GM21390 (cell line): ENCODE data around the gene CDK18.
"Not testable (repeated sequence)": the region's sequence is repeated elsewhere in the genome, so short reads cannot be mapped to it uniquely, and the experiment has no call there.

Experiments
- ATAC-seq: cut with Tn5 transposase; IDR thresholded peaks from one replicate; pipeline ENCODE4 v1.9.1; 2021; ENCODE audit not compliant: unreplicated experiment

The CDK18 gene

DNA sequence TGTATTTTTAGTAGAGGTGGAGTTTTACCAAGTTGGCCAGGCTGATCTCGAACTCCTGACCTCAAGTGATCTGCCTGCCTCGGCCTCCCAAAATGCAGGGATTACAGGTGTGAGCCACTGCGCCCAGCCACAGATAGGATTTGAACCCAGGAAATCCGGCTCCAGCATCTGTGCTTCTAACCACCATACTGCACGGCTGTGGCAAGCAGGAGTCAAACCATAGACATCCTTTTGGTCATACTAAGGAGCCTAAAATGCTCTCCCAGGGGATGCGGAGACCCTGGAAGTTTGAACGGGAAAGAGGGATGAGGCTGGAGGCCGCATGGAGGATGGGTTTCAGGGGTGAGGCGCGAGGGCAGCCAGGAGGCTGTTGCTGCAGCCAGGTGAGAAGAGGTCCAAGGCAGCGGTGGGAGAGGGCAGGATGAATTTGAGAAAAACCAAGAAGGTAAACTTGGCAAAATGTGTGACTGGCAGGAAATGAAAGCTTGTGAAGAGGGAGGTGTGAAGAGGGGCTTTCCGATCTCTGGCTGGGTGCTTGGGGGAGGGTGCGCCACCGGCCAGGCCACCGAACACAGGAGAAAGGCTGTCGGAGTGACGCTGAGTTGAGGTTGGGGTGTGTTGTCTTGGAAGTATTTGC is 24.0 kb upstream of the CDK18 start:
- no peak for ATAC-seq

- no peak for ATAC-seq
These were observed 23.3 kb upstream of the CDK18 start for GRCh38 chr1:205481218-205481617.

GRCh38 chr1:205481629-205482151 is 22.8 kb upstream of the CDK18 start:
- ATAC-seq: no peak

DNA sequence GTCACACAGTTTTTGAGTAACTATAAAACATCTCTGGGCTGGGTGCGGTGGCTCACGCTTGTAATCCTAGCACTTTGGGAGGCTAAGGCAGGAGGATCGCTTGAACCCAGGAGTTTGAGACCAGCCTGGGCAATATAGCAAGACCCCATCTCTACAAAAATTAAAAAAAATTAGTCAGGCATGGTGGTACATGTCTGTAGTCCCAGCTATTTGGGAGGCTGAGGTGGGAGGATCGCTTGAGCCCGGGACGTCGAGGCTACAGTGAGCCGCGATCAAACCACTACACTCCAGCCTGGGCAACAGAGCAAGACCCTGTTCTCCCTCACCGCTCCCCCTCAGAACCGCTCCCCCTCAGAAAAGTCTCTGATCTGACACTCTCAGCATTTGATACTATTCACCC is 21.9 kb upstream of the CDK18 start:
- ATAC-seq: not testable (repeated sequence)

DNA sequence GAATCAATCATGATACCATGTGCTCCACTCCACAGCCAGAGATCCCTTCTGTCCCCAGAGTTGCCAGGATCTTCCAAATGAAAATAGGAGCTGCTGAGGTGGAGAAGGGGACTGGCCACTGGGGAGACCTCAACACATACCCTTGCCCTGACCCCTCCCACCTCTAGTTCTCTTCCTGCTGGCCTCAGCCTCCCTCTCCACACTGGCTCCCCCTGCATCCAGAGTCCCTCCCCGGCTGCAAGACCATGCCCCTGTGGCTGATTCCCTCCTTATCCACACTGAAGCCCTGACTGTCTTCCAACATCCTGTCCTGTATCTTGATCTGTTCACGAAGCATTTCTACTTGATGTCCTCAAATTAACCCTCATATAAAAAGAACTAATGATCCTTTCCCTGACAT is 21.1 kb upstream of the CDK18 start:
- ATAC-seq: no peak

DNA sequence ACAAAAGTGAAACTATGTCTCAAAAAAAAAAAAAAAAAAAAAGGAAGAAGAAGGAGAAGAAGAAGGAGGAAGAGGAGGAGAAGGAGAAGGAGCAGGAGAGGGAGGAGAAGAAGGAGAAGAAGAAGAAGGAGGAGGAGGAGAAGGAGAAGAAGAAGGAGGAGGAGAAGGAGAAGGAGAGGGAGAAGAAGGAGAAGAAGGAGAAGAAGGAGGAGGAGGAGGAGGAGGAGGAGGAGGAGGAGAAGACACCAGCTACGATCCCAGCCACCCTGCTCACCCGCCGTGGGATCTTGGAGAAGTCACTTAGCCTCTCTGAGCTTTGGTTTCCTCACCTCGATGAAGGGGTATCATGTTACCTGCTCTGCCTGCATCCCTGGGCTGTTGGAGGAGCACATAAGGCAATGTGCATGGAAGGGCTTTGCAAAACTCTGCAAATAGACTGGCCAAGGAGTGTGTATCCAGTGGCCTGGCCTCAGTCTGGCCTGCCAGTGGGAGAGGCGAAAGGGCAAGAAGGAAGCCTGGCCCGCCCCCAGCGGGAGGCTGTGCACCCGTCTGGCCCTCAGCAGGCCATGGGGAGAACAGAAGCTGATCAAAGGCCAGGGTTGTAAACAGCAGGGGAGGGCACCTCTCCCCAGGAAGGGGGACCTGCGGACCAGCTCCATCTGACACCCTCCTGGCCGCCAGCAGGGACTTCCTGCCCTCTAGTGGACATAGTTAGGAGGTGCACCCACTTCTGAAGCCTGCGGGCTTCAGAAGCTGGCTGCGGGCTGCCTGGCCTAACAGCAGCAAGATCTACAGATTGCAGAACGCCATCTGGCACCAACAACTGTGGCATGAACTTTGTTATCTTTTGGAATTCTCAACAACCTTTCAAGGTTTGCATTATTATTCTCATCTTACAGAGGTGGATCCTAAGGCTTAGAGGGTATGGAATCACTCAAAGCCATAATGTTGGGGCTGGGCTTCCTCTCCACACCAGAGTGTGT is 19.2 kb upstream of the CDK18 start:
- ATAC-seq: no peak

GRCh38 chr1:205486258-205486657 is 18.2 kb upstream of the CDK18 start:
- no peak for ATAC-seq

DNA sequence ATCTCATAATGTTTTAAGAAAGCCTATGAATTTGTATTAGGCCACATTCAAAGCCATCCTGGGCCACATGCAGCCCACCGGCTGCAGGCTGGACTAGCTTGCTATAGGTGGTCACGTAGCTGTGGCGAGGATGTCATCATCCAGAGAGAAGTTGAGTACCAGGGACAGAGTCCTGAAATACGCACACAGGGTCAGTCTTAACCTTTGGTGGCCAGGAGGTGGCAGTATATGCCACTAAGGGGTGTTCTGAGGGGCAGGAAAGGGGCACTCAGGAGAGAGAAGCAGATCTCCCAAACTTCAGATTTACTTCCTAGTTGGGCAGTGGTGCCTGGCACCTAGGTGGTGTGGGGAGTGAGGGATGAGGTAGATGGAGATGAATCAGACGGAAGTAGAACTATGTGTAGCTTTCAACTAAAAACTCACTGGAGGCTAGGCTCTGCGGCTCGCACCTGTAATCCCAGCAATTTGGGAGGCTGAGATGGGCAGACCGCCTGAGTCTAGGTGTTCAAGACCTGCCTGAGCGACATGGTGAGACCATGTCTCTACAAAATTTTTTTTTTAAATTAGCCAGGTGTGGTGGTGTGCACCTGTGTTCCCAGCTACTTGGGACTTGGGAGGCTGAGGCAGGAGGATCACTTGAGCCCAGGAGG is 16.3 kb upstream of the CDK18 start:
- no peak for ATAC-seq

DNA sequence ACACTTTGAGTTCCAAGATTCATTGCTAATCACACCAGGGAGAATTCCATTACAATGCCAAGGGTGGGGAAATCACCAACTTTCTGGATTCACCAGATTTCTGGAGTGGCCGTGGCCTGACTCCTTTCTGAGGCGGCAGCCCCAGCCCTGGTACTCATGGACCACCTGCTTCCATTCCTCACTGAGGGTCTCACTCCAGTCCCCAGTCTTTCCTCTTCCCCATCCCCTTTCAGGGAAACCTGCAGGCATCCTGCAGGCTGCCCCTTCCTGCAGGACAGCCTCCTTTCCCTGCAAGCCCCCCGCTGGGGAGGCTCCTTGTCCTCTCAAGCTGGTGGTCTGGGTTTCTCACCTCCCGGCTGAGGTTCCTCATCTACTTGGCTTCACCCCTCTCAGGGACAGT is 12.7 kb upstream of the CDK18 start:
- no peak for ATAC-seq

DNA sequence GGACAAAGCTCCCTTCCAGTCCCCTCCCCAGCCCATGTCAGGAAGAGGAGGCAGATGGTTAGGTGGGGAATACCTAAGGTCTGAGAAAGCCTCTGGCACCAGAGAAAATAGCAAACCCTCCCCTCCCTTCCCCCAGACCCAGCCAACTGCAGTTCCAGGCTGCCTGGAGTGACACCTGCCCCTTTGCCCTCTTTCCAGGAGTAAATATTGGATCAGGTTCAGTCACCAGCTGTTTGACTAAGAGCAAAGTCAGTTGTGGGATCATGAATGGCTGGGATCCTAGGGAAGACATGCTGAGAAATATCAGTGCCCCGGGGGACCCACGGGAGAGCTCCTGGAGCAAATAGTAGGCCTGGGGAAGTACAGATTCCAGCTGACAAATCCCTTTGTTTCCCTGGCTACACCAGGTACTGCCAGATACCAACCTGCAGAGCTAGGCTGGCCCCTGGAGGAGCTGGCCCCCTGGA is 12.2 kb upstream of the CDK18 start:
- ATAC-seq: no peak

- ATAC-seq: no peak
These were observed 11.7 kb upstream of the CDK18 start for GRCh38 chr1:205492774-205493173.

- no peak for ATAC-seq
These were observed 11.0 kb upstream of the CDK18 start for GRCh38 chr1:205493241-205494085.

- ATAC-seq: no peak
These were observed 10.4 kb upstream of the CDK18 start for GRCh38 chr1:205494115-205494514.

DNA sequence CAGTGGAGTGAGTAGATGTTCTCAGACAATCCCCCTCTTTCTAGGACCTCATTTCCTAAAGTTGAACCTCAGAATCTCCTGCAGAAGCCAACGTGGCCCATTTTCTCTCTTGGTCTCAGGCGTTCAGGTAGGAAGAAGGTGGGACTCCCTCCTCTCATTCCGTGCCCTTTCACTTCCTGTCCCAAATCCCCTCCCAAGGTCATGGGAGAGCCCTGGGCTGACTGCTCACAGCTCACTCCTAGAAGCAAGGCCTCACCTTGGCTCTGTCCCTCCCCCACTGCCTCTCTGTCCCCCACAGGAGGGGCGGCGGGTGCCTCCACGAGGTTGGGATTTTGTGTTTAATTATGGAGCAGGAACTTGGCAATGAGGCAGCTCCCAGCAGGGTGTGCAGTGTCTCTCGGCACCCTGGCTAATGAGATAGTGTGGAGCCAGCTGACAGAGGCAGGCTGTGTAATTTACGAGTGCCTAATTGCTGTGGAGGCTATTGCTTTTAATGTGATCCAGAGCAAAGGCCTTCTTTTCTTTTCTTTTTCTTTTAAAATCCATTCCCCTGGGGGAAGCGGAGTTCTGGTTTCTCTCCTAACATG is 9.1 kb upstream of the CDK18 start:
- no peak for ATAC-seq

DNA sequence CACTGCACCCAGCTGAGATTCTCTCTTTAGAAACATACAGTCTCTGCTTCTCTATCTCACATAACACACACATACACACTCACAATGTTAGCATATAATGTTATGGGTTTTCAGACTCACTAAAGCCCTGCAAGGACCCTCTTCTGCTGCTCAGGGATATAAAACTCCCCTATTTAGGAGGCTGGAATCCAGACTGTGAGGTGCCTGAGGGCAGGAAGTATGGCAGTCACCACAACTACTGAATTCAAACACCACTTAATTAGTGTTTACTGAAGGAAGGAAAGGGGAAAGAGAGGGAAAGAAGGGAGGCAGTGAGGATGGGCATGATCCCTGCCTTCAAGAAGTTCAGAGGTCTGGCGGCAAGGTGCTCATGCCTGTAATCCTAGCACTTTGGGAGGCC is 7.8 kb upstream of the CDK18 start:
- ATAC-seq: no peak

- no peak for ATAC-seq
These were observed 7.1 kb upstream of the CDK18 start for GRCh38 chr1:205497351-205497750.

DNA sequence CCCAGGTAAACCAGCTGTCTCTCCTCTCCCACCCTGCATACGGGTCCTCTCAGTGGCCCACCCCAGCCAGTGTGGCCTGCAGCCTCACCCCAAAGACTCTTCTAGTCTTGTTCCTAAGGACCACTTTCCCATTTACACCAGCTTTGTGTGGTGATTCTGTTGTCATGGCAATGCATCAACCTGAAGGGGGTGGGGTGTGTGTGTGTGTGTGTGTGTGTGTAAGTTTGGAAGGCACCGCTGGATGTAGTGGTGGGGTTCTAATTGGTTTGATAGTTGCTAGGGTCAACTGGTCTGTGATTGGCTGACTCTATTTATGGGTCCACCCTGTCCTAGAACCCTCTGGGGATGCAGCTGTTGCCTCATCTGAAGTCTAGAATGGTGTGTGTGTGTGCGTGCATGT is 4.7 kb upstream of the CDK18 start:
- no peak for ATAC-seq

- ATAC-seq: no peak
These were observed 3.9 kb upstream of the CDK18 start for GRCh38 chr1:205500240-205501233.
